HG03432 (cell line): ENCODE measurements around the gene ARHGAP5.
"Not testable (repeated sequence)": the region's sequence is repeated elsewhere in the genome, so short reads cannot be mapped to it uniquely, and the experiment has no call there.

Experiments used
- ATAC-seq: cut with Tn5 transposase; IDR thresholded peaks from one replicate; pipeline ENCODE4 v1.9.1; 2021; ENCODE audit warnings: mild to moderate bottlenecking, moderate library complexity; ENCODE audit not compliant: unreplicated experiment

Gene ARHGAP5

DNA sequence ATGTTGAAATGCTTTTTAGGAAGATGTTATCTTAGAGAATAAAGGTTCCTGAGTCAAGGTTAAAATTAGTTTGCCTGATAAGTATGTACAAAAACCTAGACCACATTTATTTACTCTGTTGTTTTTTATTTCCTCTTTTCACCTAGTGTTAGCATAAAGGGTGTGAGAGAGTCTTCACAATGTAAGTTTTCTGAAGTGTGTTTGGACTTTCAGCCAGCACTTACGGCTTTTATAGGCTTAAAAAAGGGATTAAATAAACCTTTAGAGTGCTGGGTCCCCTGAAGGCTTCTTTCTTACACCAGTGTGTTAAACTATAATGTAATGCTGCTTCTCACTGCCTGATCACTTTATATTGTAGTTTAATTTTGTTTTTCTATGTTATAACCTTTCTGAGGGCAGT lies 27.2 kb downstream of the ARHGAP5 start:
- ATAC-seq = no peak

DNA sequence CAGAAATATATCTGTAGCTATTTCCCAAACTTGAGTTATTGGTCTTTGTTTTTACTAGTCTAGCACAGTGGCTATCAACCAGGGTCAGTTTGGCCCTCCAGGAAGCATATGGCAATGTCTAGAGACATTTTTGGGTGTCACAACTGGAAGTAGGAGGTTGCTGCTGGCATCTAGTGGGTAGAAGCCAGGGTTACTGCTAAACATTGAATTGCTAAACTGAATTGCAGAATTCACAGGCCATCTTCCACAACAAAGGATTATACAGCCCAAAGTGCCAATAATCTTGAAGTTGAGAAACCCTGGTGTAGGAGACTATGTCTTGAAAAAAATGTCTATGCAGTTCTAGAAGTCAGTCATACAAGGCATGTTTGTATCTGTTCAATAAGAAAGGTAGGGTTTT lies 27.7 kb downstream of the ARHGAP5 start:
- ATAC-seq = no peak

DNA sequence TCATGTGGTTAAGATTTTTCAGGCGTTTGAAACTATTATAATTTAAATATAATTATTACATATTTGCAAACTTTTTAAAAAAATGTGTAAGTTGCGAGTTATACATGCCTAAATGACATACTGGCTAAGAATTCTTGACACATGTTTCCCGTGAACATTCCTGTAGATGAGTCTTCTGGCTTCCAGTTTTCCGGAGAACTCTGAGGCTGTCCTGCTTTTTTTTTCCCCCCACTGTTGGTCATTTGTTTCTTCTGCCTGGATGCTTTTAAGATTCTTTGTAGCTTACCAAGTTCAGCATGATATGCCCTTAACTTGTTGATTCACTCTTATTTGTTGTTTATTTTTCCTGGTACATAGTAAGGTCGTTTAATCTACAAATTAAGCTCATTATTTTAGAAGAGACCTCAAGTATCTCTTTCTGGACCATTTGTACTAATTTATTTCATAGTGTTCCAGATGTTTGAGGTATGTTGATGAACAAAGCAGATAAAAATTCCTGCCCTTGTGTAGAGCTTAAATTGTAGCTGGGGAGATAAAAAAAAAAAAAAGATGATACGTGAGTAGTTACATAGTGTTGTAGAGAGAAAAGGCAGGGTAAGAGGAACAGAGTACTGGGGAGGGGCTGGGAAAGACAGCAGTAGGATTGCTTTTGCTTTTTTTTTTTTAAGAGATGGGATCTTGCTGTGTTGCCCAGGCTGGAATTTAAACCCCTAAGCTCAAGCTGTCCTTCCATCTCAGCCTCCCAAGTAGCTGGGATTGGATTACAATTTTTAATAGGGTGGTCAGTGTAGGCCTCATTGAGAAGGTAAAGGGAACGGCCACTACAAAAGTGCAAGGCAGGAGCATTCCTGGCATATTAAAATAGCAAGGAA lies 32.8 kb downstream of the ARHGAP5 start:
- ATAC-seq = no peak

DNA sequence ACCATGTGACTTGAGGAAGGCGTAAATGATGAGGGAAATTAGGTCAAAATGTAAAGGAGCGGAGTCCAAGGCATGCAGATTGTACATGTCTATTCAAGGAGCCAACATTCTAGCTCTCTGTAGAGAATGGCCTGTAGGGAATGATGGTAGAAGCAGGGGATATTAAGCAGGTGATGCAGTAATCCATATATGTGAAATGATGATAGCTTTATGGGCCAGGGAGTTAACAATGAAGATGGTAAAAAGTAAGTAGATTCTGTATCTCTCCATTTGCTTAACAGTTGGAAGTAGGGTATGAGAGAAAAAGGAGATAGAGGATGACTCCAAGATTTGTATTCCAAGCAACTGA lies 33.4 kb downstream of the ARHGAP5 start:
- ATAC-seq = no peak

DNA sequence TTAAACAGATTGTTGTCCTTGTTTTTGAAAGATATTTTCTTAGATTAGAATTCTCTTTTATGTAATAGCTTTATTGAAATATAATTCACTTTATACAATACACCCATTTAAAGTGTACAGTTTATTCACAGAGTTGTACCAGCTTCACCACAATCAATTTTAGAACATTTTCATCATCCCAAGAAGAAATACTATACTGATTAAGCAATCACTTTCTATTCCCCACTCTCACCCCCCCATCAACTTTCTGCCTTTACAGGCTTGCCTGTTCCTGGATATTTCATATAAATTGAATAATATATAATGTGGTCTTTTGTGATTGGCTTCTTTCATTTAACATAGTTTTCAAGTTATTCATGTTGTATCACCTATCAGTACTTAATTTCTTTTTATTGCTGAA lies 44.4 kb downstream of the ARHGAP5 start:
- no peak for ATAC-seq

DNA sequence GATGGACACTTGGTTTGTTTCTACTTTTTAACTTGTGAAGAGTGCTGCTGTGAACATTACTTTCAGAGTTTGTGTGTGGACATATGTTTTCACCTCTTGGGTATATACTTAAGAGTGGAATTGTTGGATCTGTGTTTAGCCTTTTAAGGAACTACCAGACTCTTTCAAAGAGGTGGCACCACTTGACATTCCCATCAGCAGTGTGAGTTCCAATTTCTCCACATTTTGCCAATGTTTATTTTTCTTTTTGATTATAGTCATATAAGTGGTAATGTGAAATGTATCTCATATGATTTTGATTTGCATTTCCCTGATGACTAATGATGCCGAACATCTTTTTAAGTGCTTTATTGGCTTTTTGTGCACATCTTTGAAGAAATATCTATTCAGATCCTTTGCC lies 44.8 kb downstream of the ARHGAP5 start:
- no peak for ATAC-seq

DNA sequence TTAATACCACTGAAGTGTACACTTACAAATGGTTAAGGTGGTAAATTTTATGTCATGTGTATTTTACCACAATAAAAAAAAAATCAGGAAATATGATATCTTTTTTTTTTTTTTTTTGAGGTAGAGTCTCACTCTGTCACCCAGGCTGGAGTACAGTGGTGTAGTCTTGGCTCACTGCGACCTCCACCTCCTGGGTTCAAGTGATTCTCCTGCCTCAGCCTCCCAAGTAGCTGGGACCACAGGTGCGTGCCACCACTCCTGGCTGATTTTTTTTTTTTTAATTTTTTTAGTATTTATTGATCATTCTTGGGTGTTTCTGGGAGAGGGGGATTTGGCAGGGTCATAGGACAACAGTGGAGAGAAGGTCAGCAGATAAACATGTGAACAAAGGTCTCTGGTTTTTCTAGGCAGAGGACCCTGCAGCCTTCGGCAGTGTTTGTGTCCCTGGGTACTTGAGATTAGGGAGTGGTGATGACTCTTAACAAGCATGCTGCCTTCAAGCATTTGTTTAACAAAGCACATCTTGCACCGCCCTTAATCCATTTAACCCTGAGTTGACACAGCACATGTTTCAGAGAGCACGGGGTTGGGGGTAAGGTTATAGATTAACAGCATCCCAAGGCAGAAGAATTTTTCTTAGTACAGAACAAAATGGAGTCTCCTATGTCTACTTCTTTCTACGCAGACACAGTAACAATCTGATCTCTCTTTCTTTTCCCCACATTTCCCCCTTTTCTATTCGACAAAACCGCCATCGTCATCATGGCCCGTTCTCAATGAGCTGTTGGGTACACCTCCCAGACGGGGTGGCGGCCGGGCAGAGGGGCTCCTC lies 50.0 kb downstream of the ARHGAP5 start:
- ATAC-seq = not testable (repeated sequence)

DNA sequence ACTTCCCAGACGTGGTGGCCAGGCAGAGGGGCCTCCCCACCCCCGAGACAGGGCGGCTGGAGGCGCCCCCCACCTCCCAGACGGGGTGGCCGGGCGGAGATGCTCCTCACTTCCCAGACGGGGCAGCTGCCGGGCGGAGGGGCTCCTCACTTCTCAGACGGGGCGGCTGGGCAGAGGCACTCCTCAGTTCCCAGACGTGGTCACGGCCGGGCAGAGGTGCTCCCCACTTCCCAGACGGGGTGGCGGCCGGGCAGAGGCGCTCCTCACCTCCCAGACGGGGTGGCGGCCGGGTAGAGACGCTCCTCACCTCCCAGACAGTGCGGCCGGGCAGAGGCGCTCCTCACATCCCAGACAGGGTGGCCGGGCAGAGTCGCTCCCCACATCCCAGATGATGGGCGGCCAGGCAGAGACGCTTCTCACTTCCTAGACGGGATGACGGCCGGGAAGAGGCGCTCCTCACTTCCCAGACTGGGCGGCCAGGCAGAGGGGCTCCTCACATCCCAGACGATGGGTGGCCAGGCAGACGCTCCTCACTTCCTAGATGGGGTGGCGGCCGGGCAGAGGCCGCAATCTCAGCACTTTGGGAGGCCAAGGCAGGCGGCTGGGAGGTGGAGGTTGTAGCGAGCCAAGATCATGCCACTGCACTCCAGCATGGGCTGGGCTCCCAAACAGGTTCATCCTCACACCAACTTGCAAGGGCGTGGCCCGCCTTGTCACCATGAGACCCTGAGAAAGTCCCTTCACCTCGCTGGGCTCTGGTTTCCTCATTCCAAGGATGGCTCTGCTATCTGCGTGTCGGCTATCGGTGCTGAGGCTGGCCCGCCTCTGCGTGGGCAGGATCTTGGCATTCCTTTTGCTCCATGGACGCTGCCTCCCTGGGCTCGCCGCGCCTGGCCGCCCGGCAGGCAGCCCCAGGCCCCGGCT lies 50.9 kb downstream of the ARHGAP5 start:
- ATAC-seq = not testable (repeated sequence)

DNA sequence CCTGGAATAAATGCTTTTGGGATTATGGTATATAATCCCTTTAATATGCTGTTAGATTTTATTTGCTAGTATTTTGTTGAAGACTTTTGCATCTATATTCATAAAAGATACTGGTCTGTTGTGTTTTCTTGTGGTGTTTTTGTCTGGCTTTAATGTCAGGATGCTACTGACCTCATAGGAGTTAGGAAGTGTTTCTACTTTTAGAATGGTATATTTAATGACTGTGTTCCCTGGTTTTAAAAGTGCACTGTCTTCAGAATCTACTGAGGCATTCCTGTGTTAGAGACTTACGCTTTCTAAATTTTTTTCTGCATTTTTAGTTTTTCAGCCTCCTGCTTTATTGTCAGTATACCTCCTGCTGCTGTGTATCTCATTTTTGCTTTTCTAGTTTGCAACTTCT lies 51.6 kb downstream of the ARHGAP5 start:
- ATAC-seq = no peak

DNA sequence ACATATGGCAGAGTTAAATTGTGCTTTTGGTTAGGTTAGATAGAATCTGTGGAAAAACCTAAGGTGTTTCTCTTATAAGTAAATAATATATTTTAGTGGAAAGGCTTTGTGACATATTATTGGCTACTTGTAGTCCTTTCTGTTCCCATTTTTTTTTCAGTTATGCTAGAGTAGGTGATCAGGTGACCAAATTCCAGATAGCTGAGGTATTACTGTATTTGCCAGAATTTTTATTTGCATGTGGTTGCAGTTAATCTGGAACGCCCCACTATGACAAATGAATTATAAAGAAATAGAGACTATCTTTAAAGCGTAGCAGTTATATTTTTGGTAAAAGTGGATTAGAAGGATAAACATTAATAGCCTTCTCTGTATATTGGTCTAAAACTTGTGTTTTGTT lies 52.0 kb downstream of the ARHGAP5 start:
- no peak for ATAC-seq

DNA sequence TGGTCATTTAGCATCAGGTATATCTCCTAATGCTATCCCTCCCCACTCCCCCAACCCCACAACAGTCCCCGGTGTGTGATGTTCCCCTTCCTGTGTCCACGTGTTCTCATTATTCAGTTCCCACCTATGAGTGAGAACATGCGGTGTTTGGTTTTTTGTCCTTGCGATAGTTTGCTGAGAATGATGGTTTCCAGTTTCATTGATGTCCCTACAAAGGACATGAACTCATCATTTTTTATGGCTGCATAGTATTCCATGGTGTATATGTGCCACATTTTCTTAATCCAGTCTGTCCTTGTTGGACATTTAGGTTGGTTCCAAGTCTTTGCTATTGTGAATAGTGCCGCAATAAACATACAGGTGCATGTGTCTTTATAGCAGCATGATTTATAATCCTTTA lies 54.6 kb downstream of the ARHGAP5 start:
- ATAC-seq = not testable (repeated sequence)

DNA sequence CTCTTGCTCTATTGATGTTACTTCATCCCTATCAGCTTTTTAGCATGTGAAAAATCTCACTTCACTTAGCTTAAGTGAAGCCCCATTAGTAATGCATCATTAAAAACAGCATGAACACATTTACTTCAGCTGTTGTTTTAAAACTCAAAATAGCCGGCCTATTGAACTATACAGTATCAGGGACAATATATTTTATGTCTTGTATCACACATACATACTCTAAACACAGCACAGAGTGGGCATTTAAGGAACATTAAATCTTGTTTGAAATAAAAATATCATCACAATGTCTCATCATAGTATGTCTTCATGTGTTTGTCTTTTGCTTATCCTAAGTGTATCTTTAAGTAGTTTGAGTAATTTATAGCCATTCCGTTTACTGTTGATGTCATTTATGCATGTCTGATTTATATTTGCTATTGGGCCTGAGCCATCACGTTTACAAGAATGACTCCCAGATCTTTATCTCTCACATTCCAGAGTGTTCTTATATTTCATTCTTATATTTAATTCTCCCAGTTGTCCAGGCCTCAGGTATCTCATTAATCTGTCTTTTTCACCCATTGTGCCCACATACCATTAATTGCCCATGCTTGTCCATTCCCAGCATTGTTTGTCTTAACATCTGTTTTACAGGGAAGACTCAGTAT lies 57.5 kb downstream of the ARHGAP5 start:
- no peak for ATAC-seq

DNA sequence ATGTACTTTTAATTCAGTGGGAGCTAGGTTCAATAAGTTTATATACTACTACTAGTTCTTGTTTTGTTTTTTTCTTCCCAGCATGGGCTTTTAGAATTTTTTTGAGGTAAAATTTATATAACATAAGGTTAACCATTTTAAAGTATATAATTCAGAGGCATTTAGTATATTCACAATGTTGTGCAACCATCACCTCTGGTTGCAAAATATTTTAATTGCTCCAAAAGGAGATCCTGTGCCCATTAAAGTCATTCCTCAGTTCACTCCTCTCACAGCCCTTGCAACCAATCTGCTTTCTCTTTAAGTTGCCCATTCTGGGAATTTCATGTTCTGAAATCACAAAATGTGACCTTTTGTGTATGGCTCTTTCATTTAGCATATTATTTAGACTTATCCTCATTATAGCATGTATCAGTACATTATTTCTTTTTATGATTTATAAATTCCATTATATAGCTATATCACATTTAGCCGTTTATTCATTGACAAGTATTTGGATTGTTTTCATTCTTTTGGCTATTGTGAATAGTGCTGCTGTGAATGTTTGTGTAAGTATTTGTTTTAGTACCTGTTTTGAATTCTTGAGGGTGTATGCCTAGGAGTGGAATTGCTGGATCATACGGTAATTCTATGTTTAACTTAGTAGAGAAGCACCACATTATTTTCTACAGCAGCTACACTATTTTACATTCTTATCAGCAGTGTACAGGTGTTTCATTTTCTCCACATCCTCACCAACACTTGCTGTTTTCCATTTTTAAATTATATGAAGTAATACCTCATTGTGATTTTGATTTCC lies 59.1 kb downstream of the ARHGAP5 start:
- ATAC-seq = no peak

DNA sequence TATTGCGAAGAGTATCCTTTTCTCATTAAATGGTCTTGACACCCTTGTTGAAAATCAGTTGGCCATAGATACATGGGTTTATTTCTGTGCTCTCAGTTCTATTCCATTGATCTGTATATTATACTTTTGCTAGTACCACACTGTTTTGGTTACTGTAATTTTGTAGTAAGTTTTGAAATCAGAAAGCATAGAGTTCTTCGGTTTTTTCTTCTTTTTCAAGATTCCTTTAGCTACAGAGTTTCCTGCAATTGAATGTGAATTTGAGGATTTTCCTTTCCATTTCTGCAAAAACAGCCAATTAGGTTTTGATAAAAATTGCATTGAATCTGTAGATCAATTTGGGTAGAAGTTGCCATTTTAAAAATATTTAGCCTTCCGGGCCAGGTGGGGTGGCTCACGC lies 60.2 kb downstream of the ARHGAP5 start:
- ATAC-seq = no peak

DNA sequence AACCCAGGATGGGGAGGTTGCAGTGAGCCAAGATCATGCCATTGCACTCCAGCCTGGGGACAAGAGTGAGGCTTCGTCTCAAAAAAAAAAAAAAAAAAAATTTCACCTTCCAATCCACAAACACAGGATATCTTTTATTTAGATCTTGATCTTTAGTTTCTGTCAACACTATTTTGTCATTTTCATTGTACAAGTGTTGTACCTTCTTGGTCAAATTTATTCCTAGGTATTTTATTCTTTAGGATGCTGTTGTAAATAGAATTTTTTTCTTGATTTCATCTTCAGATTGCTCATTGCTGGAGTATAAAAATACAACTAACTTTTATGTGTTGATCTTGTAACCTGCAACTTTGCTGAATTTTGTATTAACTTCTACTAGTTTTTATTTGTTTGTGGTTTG lies 60.8 kb downstream of the ARHGAP5 start:
- ATAC-seq = no peak

DNA sequence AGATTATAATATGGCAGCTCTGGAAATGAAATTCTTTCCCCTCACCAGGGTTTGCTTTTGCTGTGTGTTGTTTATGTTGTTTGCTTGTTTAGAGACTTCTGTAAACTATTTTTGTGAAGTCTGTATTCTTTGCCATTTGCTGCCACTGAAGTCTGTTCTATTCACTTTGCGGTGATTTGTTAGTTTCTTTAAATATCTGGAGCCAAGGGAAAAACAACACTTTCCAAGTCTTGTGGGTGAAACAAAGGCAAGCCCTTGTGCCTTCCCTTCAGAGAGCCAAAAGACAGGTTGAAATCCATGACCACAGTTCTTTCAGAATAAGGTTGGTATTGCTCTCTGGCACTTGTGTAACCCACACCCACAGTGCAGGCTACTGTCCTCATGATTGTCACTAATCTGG lies 65.2 kb downstream of the ARHGAP5 start:
- no peak for ATAC-seq

DNA sequence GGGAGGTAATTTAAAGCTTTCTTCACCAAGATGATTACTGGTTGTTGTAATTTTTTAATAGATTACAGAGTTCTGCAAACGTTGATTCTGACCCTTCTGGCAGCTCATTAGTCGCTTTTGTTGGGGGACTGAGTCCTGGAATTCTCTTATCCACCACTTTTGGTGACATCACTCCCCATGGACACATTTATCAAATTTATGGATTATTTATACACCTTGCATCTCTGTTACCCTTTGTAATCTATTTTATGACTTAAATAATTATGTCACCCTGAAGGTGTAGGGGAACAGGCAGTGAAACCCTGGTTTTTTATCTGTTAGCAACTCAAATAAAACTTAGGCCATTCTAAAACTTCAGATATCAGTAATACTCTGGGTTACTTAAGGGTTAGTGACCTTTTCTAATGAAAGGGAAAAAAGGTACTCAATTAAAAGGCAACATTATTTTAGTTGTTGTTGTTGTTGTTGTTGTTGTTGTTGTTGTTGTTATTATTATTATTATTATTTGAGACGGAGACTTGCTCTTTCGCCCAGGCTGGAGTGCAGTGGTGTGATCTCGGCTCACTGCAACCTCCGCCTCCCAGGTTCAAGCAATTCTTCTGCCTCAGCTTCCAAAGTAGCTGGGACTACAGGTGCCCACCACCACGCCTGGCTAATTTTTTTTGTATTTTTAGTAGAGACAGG lies 65.8 kb downstream of the ARHGAP5 start:
- no peak for ATAC-seq

DNA sequence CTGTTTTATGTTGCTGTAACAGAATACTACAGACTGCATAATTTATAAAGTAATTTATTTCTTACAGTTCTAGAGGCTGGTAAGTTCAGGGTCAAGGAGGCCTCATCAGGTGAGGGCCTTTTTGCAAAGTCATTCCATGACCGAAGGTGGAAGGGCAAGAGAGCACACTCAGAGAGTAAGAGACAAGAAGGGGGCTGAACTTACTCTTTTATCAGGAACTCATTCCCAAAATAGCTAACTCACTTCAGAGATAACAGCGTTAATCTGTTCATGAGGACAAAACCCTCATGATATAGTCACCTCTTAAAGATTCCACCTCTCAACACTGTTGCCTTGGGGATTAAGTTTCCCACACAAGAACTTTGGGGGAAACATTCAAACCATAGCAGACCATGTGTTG lies 73.3 kb downstream of the ARHGAP5 start:
- ATAC-seq = no peak

DNA sequence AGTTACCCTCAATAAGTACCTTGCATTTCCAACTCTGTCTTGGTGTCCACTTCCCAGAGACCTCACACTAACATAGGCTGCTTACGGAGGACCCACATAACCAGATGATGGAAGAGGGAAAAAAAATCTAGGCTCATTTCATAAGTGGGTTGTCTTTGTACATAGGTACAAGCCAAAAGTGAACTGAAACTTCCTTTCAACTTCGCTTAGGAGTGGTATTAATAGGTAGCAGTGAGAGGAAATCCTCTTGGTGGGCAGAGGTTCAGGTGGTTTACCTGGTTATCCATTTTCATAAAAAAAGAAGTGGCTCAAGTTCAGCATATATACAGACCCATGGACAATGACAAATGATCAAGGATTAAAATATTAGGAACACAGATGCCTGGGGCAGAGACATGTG lies 88.9 kb downstream of the ARHGAP5 start:
- ATAC-seq = no peak
